ENCODE data around the gene CNTNAP5.

Gene CNTNAP5

GRCh38 chr2:124666976-124667375 lies 641.9 kb downstream of the CNTNAP5 start:
- no peak for DNase-seq (ENCODE audit: low read depth in 4 of 4, low spot score in 1 of 4)

GRCh38 chr2:124668161-124668560 lies 643.1 kb downstream of the CNTNAP5 start:
- DNase-seq (ENCODE audit: low read depth in 4 of 4, low spot score in 1 of 4) = no peak

GRCh38 chr2:124670187-124670586 lies 645.1 kb downstream of the CNTNAP5 start:
- no peak for DNase-seq (ENCODE audit: low read depth in 4 of 4, low spot score in 1 of 4)

- no peak for DNase-seq (ENCODE audit: low read depth in 4 of 4, low spot score in 1 of 4)
Observed at GRCh38 chr2:124678043-124678442, 653.0 kb downstream of the CNTNAP5 start.

GRCh38 chr2:124683536-124684428 lies 658.7 kb downstream of the CNTNAP5 start:
- no peak for DNase-seq (ENCODE audit: low read depth in 4 of 4, low spot score in 1 of 4)

GRCh38 chr2:124689348-124689747 lies 664.3 kb downstream of the CNTNAP5 start:
- DNase-seq (ENCODE audit: low read depth in 4 of 4, low spot score in 1 of 4) = no peak

- DNase-seq (ENCODE audit: low read depth in 4 of 4, low spot score in 1 of 4) = no peak
Observed at GRCh38 chr2:124692216-124692615, 667.1 kb downstream of the CNTNAP5 start.

GRCh38 chr2:124692707-124693106 lies 667.6 kb downstream of the CNTNAP5 start:
- DNase-seq (ENCODE audit: low read depth in 4 of 4, low spot score in 1 of 4) = no peak

- no peak for DNase-seq (ENCODE audit: low read depth in 4 of 4, low spot score in 1 of 4)
Observed at GRCh38 chr2:124693156-124693555, 668.1 kb downstream of the CNTNAP5 start.

GRCh38 chr2:124698979-124699565 lies 674.0 kb downstream of the CNTNAP5 start:
- no peak for DNase-seq (ENCODE audit: low read depth in 4 of 4, low spot score in 1 of 4)

- no peak for DNase-seq (ENCODE audit: low read depth in 4 of 4, low spot score in 1 of 4)
Observed at GRCh38 chr2:124702777-124703176, 677.7 kb downstream of the CNTNAP5 start.

GRCh38 chr2:124704071-124704925 lies 679.2 kb downstream of the CNTNAP5 start:
- no peak for DNase-seq (ENCODE audit: low read depth in 4 of 4, low spot score in 1 of 4)

- DNase-seq (ENCODE audit: low read depth in 4 of 4, low spot score in 1 of 4) = no peak
Observed at GRCh38 chr2:124708661-124709060, 683.6 kb downstream of the CNTNAP5 start.

GRCh38 chr2:124713969-124714368 lies 688.9 kb downstream of the CNTNAP5 start:
- DNase-seq (ENCODE audit: low read depth in 4 of 4, low spot score in 1 of 4) = no peak

- no peak for DNase-seq (ENCODE audit: low read depth in 4 of 4, low spot score in 1 of 4)
Observed at GRCh38 chr2:124725187-124725586, 700.1 kb downstream of the CNTNAP5 start.

GRCh38 chr2:124740636-124741035 lies 715.5 kb downstream of the CNTNAP5 start:
- DNase-seq (ENCODE audit: low read depth in 4 of 4, low spot score in 1 of 4) = no peak

- DNase-seq (ENCODE audit: low read depth in 4 of 4, low spot score in 1 of 4) = no peak
Observed at GRCh38 chr2:124753842-124754241, 728.8 kb downstream of the CNTNAP5 start.

GRCh38 chr2:124755386-124755785 lies 730.3 kb downstream of the CNTNAP5 start:
- DNase-seq (ENCODE audit: low read depth in 4 of 4, low spot score in 1 of 4) = no peak

GRCh38 chr2:124756048-124756447 lies 731.0 kb downstream of the CNTNAP5 start:
- no peak for DNase-seq (ENCODE audit: low read depth in 4 of 4, low spot score in 1 of 4)

GRCh38 chr2:124762388-124762787 lies 737.3 kb downstream of the CNTNAP5 start:
- no peak for DNase-seq (ENCODE audit: low read depth in 4 of 4, low spot score in 1 of 4)

- no peak for DNase-seq (ENCODE audit: low read depth in 4 of 4, low spot score in 1 of 4)
Observed at GRCh38 chr2:124763611-124764010, 738.5 kb downstream of the CNTNAP5 start.

GRCh38 chr2:124774781-124775180 lies 749.7 kb downstream of the CNTNAP5 start:
- no peak for DNase-seq (ENCODE audit: low read depth in 4 of 4, low spot score in 1 of 4)
